Motor neuron (in vitro differentiated cells): ENCODE data around the gene PPP1R13B. TPM values are rescaled to one million over a fixed set of nuclear protein-coding genes. Genes with fewer than 3 reads are reported as not detected.

Experiments used
- ATAC-seq, 8 experiments: fragments of 200-7000 bp; cut with Tn5 transposase; replicated peaks in 6 of 8; 2 replicates each; pipeline ENCODE4 v1.8.0; 2021; ENCODE audit warnings: mild to moderate bottlenecking in 8 of 8, moderate library complexity in 8 of 8
- H3K27ac ChIP-seq, 2 donors: fragments of 250-450 bp; sonication (Bioruptor Pico); 2 replicates each; pipeline ENCODE4 v1.9.0; 2021; ENCODE audit warnings: antibody characterized with exemption in 2 of 2, mild to moderate bottlenecking in 2 of 2, moderate library complexity in 1 of 2
- H3K4me1 ChIP-seq, 2 donors: fragments of 250-450 bp; sonication (Bioruptor Pico); replicated peaks in 1 of 2; 2 replicates each; pipeline ENCODE4 v1.6.1; 2021; ENCODE audit warnings: antibody characterized with exemption in 2 of 2, mild to moderate bottlenecking in 2 of 2, moderate library complexity in 1 of 2
- H3K4me3 ChIP-seq, 5 donors: fragments of 250-450 bp; sonication (Bioruptor Pico); 2 replicates each; pipeline ENCODE4 v1.9.0; 2021; ENCODE audit warnings: antibody characterized with exemption in 5 of 5, mild to moderate bottlenecking in 5 of 5, moderate library complexity in 4 of 5
- WGBS, 10 experiments: fragments of 450-650 bp; shearing (Covaris generic); methylation state at CpG; one replicate each; pipeline ENCODE4 v1.0.0; 2022; 5-methylcytosine and 5-hydroxymethylcytosine counted together
- in situ Hi-C, 9 experiments: fragments of 400-800 bp; cut with MboI; loops; one replicate each; pipeline ENCODE4 v1.15.0; 2021; ENCODE audit warnings: low sequenced_read_pairs in 9 of 9, low pct_unique_long_range_greater_than_20kb in 2 of 9; ENCODE audit not compliant: unreplicated experiment in 9 of 9
- total RNA-seq, 8 experiments: library from RNA; unstranded; fragments of 300-600 nt; gene quantifications; 2 replicates each; pipeline versions ENCODE4 v1.2.3 to v1.2.4, GENCODE V29; 2022

Gene PPP1R13B
- total RNA-seq, 8 experiments from 2014 or later = 3.0 to 10.6 (median 8.6) TPM

DNA sequence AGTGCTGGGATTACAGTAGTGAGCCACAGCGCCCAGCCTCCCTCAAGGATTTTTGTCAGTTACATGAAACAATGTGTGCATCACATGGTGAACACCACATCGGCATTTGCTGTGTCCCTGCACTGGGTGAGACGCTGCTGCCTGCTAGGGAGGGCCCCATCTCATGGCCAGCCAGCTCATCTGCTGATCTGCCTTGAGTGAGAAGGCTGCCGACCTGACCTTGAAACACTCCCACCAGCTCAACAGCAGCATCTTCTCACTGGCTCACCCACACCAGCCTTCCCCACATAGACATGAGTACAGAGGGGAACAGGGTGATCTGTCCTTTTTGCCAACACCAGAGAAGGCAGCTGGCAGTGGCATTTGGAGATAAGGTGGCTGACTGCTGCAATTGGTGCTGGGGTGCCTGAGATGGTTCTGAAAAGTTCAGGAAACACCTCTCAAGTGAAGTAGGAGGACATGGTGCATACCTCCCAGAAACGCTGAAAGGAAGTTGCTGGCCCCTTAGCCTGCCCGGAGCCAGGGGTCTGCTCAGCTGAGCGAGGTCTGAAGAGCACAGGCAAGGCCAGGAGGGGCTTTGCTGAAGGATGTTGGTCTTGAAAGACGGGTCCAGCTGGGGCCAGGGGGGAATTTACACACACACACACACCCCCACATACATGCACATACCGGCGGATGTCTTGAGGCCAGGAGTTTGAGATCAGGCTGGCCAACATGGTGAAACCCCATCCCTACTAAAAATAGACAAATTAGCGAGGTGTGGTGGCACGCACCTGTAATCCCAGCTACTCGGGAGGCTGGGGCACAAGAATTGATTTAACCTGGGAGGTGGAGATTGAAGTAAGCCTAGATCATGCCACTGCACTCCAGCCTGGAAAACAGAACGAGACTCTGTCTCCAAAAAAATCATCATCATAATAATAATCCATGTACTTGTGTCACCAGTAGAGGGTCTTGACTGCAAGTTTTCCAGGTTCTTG, 14.3 kb upstream of the PPP1R13B start:
- H3K4me1 ChIP-seq = peaks cover 2 to 5% of the 10 kb centered on the region in 2 donors
- in situ Hi-C loops = no loop called here
- no peak overlapping the region for H3K27ac ChIP-seq
- WGBS, 10 experiments = 35 to 98% (median 78%) methylated on average over 2 to 7 of the region's 14 CpGs; no CpG with 5 or more reads in 1 of the 10 experiments
- no peak overlapping the region for H3K4me3 ChIP-seq
- peak in 4 of 8 experiments; percentile 25 to 47 (median 39) for ATAC-seq

DNA sequence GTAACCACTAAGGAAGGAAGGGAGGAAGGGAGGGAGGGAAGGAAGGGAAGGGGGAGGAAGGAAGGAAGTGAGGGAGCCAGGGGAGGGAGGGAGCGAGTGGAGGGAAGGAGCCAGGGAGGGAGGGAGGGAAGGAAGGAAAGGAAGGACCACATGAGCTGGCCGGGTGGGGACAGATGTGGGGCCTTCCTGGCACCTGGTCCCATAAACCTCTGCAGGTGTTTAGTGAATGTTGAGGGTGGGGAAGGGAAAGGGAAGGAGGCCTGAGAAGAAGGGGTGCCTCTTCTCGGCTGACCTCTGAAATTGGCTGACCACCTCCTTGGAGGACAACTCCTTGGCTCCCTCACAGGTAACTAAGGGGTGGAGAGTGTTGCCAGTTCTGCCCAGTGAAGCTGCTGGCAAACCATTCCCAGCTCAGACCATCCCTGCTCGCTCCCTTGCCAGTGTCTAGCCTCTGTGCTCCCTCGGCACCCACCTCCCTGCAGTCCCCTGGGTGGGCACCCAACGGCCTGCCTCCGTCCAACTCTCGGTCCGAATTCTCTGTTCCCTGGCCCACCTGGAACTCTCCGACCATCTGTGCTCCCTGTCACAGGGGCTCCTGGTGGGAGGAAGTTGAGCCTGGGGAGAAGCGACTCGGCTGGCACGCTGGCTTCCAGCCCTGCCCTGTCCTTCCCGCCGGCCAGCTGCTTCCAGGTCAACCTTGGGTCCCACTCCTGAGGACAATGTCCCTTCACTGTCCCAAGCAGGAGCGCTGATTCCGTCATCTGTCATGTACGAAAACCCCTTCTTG, 12.2 kb upstream of the PPP1R13B start:
- WGBS, 10 experiments = 79 to 91% (median 87%) methylated on average over 3 to 9 of the region's 18 CpGs; no CpG with 5 or more reads in 5 of the 10 experiments
- Histone ChIP-seq H3K4me3 (no peak overlapping the region), H3K4me1 (peaks cover 23 to 26% of the 10 kb centered on the region in 2 donors), H3K27ac (no peak overlapping the region)
- in situ Hi-C loops = no loop called here
- ATAC-seq = no peak

- ATAC-seq = peak in 3 of 8 experiments; percentile 17 to 50 (median 18)
- WGBS, 10 experiments = 60 to 100% (median 89%) methylated on average over 1 to 3 of the region's 13 CpGs; no CpG with 5 or more reads in 4 of the 10 experiments
- H3K4me3 ChIP-seq = no peak overlapping the region
- no peak overlapping the region for H3K27ac ChIP-seq
- in situ Hi-C loops = no loop called here
- peaks cover 25 to 29% of the 10 kb centered on the region in 2 donors for H3K4me1 ChIP-seq
Observed at GRCh38 chr14:103858063-103858781, 10.8 kb upstream of the PPP1R13B start.

DNA sequence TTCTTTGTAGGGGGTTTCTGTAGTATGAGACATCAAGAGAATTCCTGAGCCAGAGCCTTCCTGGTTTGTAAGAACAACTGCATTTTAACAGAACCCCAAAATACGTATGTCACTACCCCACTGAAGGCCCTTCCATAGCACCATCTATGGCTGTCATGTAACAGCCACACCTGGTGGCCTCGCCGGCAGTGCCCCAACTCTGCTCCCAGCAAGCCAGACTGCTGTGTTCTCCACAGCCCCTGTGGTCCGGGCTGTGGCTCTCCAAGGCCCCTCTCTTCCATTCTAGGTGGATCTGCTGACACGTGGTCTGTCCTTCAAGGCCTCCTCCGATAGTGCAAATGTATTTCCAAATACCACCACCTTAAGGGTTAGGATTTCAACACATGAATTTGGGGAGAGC, 9.9 kb upstream of the PPP1R13B start:
- Histone ChIP-seq H3K27ac (no peak overlapping the region), H3K4me1 (peaks cover 25 to 29% of the 10 kb centered on the region in 2 donors), H3K4me3 (no peak overlapping the region)
- in situ Hi-C loops = no loop called here
- no peak for ATAC-seq
- 55 to 100% (median 88%) methylated on average over 1 to 4 of the region's 6 CpGs; no CpG with 5 or more reads in 5 of the 10 experiments for WGBS, 10 experiments

DNA sequence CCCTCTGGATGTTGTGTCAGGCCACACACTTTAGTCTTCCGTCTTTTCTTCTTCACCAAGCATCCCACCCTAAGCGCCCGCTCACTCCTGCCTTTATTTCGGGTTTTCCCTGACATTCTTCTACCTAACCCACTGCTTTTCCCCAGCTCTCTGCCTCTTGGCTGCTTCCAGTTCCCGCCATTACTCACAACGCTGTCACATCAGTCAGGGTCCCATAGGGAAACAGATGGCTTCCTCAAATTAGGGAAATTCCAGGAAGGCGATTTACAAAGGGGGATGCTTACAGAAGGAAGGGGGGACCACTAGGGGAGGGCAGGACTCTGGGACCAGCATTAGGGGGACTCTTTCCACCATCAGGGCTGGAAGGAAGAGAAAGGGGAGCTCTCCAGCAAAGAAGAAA, 9.2 kb upstream of the PPP1R13B start:
- Histone ChIP-seq H3K27ac (no peak overlapping the region), H3K4me1 (peaks cover 25 to 29% of the 10 kb centered on the region in 2 donors), H3K4me3 (no peak overlapping the region)
- in situ Hi-C loops = no loop called here
- 33 to 100% (median 70%) methylated on average over 1 to 7 of the region's 7 CpGs; no CpG with 5 or more reads in 3 of the 10 experiments for WGBS, 10 experiments
- ATAC-seq = no peak

GRCh38 chr14:103856105-103856504, 8.7 kb upstream of the PPP1R13B start:
- peaks cover 25 to 27% of the 10 kb centered on the region in 2 donors for H3K4me1 ChIP-seq
- in situ Hi-C loops = no loop called here
- no peak for ATAC-seq
- no peak overlapping the region for H3K27ac ChIP-seq
- 60 to 100% (median 89%) methylated on average over 1 to 7 of the region's 8 CpGs; no CpG with 5 or more reads in 4 of the 10 experiments for WGBS, 10 experiments
- H3K4me3 ChIP-seq = no peak overlapping the region

DNA sequence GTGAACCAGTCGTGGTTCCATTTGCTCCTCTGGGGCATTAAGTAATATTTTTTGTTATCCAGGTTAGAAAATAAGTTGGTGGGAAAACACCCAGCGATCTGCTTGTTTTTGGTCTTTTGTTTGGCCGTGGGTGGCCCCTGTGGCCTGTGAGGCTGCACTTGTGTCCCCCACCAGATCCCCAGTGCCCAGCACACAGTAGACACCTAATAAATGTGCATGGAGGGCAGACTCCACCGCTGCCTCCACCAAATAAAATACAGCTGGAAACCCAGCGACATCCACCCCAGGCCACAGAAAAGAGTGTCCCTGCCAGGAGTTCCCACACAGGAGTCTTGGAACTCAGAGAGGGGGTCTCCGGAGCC, 8.3 kb upstream of the PPP1R13B start:
- no peak overlapping the region for H3K4me3 ChIP-seq
- in situ Hi-C loops = no loop called here
- 20 to 69% (median 60%) methylated on average over 1 to 4 of the region's 6 CpGs; no CpG with 5 or more reads in 7 of the 10 experiments for WGBS, 10 experiments
- peak in 5 of 8 experiments; percentile 5 to 26 (median 20) for ATAC-seq
- peak overlapping the region in 1 of 2 donors; percentile 49 for H3K27ac ChIP-seq
- peaks cover 25 to 27% of the 10 kb centered on the region in 2 donors for H3K4me1 ChIP-seq

- Histone ChIP-seq H3K4me1 (peaks cover 25 to 27% of the 10 kb centered on the region in 2 donors), H3K4me3 (no peak overlapping the region), H3K27ac (peak overlapping the region; percentile 30 to 54)
- in situ Hi-C loops = no loop called here
- WGBS, 10 experiments = 52 to 100% (median 80%) methylated on average over 2 to 4 of the region's 18 CpGs; no CpG with 5 or more reads in 4 of the 10 experiments
- peak in 6 of 8 experiments; percentile 49 to 87 (median 85) for ATAC-seq
Observed at GRCh38 chr14:103854822-103855733, 7.7 kb upstream of the PPP1R13B start.

- in situ Hi-C loops = no loop called here
- Histone ChIP-seq H3K4me1 (peaks cover 25 to 27% of the 10 kb centered on the region in 2 donors), H3K27ac (peak overlapping the region in 1 of 2 donors; percentile 54), H3K4me3 (no peak overlapping the region)
- ATAC-seq = no peak
- WGBS, 10 experiments = 40 to 100% (median 100%) methylated on average over 1 to 5 of the region's 13 CpGs; no CpG with 5 or more reads in 1 of the 10 experiments
Observed at GRCh38 chr14:103854017-103854808, 6.8 kb upstream of the PPP1R13B start.

DNA sequence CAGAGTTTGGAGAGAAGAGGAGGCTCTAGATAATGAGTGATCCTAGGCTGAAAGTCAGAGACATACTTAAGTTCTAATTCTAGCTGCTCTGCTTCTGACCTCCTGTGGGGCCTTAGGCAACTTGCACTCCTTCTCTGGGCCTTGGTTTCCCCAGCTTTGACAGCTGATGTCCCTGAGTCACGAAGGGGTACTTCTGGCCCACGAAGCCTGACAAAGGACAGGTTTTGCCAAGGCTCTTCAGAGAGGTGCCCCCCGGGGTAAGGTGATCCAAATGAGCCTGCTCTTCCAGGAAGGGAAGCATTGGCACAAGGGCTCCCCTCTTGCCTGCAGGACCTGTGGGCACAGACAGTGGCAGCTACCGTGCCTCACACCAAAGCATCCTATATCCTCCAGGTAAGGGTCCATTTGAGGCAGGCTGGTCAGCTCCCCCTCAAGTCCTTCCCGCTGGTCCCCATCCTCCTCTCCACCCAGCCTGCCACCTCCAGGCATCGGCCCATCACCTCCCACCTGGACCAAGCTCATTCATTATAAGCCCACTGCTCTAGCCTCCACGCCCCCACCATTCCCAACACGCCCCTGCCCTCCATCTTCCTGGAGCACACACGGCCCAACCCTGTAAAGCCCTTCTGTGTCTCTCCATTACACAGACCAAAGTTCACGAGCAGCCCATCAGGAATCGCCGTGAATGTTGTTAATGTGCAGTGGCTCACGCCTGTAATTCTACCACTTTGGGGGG, 1.9 kb upstream of the PPP1R13B start:
- Histone ChIP-seq H3K27ac (no peak overlapping the region), H3K4me3 (no peak overlapping the region), H3K4me1 (peaks cover 11 to 17% of the 10 kb centered on the region in 2 donors)
- WGBS, 10 experiments = 86 to 100% (median 100%) methylated on average over 1 to 4 of the region's 13 CpGs; no CpG with 5 or more reads in 7 of the 10 experiments
- in situ Hi-C loops = no loop called here
- no peak for ATAC-seq
